ENCODE measurements around the gene AIFM3. TPM values are rescaled to one million over a fixed set of nuclear protein-coding genes. Genes with fewer than 3 reads are reported as not detected.

AIFM3 gene
- total and polyA plus RNA-seq, 2 of the 13 experiments (the other 11 are each of a cell fraction or from before 2014, with no cell fraction given), result 9.0 to 15.3 TPM

DNA sequence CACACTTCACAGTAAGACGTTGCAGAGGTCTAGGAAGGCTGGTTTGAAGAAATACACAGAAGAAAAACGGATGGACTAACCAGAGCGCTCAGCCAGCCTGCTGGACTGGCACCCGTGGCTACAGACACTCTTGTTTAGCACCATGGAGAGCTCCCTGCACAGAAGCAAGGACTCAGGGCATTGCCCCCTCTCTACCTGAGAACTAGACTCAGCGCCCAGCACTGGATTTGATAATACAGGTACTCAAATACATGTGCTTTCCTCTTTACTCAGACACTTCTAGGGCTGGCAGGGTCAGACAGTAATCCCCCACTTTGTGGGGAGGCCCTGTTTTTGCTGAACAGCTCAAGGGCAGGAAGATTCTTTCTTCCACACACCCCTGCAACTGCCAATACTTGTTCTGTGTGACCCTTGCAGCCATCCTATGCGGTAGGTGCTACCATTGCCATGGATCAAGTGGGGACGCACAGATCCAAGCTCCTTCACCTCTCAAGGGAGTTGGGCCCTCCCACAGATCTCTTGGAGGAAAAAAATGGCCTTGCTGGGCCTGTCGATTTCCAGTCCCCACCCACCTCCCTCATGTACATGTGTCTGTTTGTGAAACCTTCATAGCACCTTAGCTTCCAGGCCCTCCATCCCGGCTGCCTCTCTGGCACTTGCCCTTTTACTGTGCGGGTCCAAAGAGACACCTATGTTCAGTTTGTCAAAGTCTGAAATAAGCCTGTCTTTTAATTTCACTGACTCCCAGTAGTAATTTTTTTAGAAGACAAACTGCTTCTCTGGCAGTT, 42.8 kb downstream of the AIFM3 start (continued):
- TF ChIP-seq, protein P1, sequence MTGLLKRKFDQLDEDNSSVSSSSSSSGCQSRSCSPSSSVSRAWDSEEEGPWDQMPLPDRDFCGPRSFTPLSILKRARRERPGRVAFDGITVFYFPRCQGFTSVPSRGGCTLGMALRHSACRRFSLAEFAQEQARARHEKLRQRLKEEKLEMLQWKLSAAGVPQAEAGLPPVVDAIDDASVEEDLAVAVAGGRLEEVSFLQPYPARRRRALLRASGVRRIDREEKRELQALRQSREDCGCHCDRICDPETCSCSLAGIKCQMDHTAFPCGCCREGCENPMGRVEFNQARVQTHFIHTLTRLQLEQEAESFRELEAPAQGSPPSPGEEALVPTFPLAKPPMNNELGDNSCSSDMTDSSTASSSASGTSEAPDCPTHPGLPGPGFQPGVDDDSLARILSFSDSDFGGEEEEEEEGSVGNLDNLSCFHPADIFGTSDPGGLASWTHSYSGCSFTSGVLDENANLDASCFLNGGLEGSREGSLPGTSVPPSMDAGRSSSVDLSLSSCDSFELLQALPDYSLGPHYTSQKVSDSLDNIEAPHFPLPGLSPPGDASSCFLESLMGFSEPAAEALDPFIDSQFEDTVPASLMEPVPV (CRISPR knock-in tag; IDR thresholded peaks at IDR 0.05), result no peak
- TF ChIP-seq ZEB1 (IDR thresholded peaks at IDR 0.05; ENCODE audit: insufficient replicate concordance, low read depth) (no peak), ZNF207 (IDR thresholded peaks at IDR 0.05; ENCODE audit: borderline replicate concordance) (no peak), SYNCRIP (IDR thresholded peaks at IDR 0.05; ENCODE audit: insufficient read depth, low read depth, low read length) (no peak), PRPF4 (IDR thresholded peaks at IDR 0.05; ENCODE audit: low read depth, low read length, poor library complexity, severe bottlenecking) (no peak), ZNF678 (CRISPR knock-in tag; IDR thresholded peaks at IDR 0.05) (no peak), RAD21 (CRISPR knock-in tag; IDR thresholded peaks at IDR 0.05) (no peak), ZNF572 (CRISPR knock-in tag; IDR thresholded peaks at IDR 0.05) (no peak), RBFOX2 (IDR thresholded peaks at IDR 0.05; ENCODE audit: low read depth, low read length) (no peak), MBNL3 (CRISPR knock-in tag; conservative IDR thresholded peaks at IDR 0.05) (no peak), RFX5 (IDR thresholded peaks at IDR 0.05; ENCODE audit: low read depth, low read length) (no peak), ZNF597 (CRISPR knock-in tag; IDR thresholded peaks at IDR 0.05) (no peak), JARID2 (CRISPR knock-in tag; IDR thresholded peaks at IDR 0.05; ENCODE audit: insufficient replicate concordance) (peak; percentile 69), RFXAP (CRISPR knock-in tag; IDR thresholded peaks at IDR 0.05; ENCODE audit: borderline replicate concordance) (0 out of 2 replicates have a peak, but pooled peaks have one; percentile 57), ZC3H4 (CRISPR knock-in tag; IDR thresholded peaks at IDR 0.05; ENCODE audit: borderline replicate concordance) (no peak), ZNF468 (CRISPR knock-in tag; IDR thresholded peaks at IDR 0.05) (no peak), ZFP91 (CRISPR knock-in tag; IDR thresholded peaks at IDR 0.05; ENCODE audit: borderline replicate concordance) (no peak), PHF5A (CRISPR knock-in tag; IDR thresholded peaks at IDR 0.05; ENCODE audit: low read depth, unreplicated experiment) (peak; percentile 35), RELA (CRISPR knock-in tag; IDR thresholded peaks at IDR 0.05) (no peak), KDM2A (CRISPR knock-in tag; IDR thresholded peaks at IDR 0.05; ENCODE audit: borderline replicate concordance, low read depth) (peak; percentile 60; the same call in 1 of the 2 replicates), ZNF709 (CRISPR knock-in tag; IDR thresholded peaks at IDR 0.05) (no peak)
- TF ChIP-seq, protein P2, sequence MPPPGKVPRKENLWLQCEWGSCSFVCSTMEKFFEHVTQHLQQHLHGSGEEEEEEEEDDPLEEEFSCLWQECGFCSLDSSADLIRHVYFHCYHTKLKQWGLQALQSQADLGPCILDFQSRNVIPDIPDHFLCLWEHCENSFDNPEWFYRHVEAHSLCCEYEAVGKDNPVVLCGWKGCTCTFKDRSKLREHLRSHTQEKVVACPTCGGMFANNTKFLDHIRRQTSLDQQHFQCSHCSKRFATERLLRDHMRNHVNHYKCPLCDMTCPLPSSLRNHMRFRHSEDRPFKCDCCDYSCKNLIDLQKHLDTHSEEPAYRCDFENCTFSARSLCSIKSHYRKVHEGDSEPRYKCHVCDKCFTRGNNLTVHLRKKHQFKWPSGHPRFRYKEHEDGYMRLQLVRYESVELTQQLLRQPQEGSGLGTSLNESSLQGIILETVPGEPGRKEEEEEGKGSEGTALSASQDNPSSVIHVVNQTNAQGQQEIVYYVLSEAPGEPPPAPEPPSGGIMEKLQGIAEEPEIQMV (CRISPR knock-in tag; IDR thresholded peaks at IDR 0.05; ENCODE audit: low read depth), result peak; percentile 32; the same call in 1 of the 2 replicates
- TF ChIP-seq, protein P3, sequence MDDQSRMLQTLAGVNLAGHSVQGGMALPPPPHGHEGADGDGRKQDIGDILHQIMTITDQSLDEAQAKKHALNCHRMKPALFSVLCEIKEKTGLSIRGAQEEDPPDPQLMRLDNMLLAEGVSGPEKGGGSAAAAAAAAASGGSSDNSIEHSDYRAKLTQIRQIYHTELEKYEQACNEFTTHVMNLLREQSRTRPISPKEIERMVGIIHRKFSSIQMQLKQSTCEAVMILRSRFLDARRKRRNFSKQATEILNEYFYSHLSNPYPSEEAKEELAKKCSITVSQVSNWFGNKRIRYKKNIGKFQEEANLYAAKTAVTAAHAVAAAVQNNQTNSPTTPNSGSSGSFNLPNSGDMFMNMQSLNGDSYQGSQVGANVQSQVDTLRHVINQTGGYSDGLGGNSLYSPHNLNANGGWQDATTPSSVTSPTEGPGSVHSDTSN (CRISPR knock-in tag; IDR thresholded peaks at IDR 0.05; ENCODE audit: borderline replicate concordance), result no peak
